NCI-H526 (cell line): ENCODE data around the gene REEP1.
A peak's percentile ranks its signal among the peaks of the same experiment; 100 is the strongest.

Source experiments
- DNase-seq, 2 experiments: peaks; one replicate each; lab custom pipeline; 2025; lab: John Stamatoyannopoulos, UW

The REEP1 gene

DNA sequence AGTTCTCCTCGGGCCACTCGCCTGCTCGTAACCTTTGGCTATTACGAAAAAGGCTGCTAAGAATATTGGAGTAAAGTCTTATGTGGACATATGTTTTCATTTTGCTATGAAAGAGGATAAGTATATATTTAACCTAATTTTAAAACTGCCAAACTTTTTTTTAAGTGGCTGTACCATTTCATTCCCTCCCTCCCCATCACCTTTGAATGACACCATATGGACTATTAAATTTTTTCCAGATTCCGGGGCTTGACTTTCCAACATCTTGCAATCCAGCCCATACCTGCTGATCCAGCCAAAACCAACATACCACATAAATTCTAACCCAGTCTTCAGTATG lies 31.5 kb downstream of the REEP1 start:
- no peak for DNase-seq

DNA sequence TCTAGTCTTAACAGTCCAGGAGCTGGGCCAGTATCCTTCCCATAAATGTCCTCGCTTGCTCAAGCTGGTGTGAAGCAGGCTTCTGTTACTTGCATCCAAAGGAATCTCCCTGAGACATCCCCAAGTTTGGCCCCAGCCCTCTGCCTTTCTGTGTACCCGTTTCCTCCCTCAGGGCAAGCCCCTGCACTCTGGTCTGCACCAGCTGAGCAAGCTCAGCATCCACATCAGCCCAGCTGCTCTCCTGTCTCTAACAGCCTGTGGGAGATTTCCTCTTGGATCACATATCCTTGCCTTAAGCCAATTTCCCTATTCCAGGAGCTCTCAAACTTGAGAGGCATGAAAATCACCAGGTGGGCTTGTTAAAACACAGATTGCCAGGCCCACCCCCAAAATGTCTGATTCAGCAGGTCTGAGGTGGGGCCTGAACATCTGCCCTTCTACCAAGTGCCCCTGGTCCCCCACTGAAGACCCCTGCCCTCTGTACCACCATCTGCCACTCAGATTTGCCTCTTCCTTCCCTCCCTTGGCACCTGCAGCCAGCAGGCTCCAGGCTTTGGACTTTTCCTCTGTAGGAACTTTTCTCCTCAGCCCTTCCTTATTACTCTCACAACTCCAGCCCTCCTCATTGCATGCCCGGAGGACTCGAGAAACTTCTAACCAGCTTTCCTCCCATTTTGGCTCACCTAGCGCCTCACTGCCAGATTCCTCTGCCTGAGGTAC lies 32.1 kb downstream of the REEP1 start:
- DNase-seq, result no peak

DNA sequence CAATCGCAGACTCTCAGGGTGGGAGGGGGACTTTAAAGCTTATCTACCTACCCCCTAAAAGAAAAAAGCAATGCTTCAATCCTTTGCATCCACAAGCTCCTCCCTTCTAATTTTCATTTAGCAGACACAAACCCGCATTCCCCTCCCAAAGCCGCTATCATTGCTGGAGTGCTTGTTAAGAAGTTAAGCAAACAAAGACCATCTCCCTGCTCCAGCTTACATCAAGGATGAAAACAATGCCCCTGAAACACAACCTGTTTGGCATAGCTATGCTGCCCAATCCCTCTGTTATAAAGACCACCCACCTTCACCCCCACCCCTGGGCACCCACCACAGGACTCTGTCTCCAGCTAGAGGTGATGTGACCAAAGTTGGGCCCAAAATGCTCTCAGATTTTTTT lies 33.0 kb downstream of the REEP1 start:
- peak in 1 of 2 experiments; percentile 19 for DNase-seq

DNA sequence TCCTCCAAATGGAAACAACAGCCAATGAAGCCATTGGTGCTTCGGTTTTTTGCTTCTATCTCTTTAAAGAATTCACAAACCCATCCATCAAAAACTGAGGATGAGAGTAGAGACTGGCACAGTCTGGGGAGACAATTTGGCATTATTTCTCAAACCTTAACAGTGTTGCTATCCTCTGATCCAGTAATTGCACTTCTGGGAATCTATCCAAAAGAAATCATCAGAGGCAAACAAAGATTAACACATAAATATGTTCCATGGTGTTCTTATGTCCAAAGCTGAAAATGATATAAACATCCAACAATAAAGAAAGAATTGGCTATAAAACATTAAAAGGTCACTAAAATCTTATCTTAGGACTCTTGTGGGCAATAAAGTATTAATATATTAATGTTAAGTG lies 35.1 kb downstream of the REEP1 start:
- no peak for DNase-seq

DNA sequence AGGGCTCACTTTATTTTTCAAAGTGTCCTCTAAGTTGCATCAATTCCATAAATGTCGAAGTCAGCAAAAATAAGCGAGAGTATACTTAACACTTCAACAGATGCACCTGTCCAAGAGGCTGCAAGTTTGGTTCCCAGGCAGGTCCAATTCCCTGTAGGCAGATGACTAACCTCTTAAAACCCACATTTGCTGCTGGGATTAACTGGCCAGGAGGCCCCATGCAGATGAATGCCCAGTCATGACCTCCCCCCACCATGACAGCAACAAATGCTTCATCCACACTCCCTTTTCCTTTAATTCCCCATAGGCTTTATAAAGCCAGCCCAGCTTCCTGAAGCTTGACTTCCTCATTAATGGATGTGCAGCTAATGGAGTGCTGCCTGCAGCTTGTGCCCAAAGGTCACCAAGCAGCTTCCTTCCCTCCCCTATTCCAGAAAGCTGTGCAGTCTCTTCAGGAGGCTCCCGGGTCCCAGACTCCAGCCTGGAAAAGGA lies 35.7 kb downstream of the REEP1 start:
- no peak for DNase-seq

DNA sequence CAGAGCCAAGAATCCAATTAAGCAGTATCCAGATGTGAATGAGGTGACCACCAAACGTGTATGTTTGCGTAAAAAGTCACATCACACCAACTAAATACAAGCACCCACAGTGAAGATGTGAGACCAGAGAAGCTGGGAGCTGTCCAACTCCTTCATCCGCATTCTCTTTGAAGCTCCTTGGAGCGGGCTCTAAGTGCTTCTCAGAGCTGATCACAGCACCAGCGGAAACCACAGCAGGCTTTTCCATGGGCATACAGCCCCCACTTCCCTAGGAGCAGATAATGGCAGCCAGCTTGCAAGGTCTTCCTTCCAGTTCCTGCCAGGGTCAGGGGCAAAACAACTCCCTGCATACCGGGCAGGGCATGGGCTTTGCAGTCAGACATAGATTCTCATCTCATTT lies 36.4 kb downstream of the REEP1 start:
- DNase-seq, result no peak

DNA sequence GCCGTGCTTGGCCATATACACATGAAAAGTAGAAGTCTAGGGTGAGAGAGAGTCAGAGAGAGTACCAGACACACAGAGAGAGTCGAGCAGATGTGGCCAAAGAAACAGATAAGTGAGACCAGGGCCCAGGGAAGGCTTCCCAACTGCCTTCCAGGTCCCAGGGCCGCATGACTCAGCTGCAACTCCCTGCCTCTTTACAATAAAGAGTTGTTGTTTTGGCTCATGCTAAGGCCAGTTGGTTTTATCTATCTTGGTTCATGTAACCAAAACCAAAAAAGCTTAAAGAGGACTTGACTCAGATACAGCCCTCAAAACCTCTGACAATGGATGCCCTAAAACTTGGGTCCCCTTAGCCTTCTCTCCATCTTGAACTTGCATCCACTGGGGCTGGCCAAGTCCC lies 36.9 kb downstream of the REEP1 start:
- DNase-seq, result no peak

DNA sequence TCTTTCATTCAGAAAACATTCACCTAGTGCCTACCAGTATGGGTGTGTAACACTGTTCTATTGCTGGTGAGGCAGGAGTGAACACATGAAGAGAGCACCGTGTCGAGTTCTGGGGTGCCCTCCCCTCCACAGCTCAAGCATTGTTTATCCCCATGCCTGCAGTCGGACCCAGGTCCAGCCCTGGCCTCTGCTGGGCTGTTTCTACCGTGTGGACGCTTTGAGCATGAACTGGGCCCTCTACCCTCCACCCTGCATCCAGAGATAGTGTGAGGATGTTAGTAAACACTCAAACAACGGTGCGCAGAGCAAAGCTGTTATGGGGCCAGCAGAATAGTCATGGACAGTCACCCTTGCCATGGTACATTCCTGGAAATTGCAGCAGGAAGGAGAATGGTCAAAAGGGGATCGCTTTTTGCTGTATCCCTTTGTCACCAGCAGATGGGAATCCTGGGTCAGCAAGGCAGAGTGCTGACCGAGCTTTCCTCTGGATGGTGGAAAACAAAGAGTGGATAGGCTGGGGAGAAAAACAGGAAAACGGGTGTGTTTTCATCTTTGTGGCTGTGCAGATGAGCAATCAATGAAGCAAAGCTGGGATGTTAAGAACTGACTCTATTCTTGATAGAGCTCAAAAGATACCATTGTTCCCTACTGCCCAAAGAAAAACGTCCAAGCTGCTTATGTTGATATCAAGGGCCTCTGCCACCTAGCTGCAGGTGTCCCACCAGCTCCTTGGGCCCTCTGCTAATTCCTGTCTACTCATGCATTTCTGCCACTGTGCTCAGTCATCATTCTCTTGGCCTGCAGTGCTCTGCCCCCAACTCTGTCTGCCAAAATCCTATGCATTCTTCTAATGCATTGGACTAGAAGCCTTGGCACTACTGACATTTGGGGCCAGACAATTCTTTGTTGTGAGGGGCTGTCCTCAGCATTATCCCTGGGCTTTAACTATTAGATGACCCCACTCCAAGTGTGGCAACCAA lies 38.7 kb downstream of the REEP1 start:
- no peak for DNase-seq

DNA sequence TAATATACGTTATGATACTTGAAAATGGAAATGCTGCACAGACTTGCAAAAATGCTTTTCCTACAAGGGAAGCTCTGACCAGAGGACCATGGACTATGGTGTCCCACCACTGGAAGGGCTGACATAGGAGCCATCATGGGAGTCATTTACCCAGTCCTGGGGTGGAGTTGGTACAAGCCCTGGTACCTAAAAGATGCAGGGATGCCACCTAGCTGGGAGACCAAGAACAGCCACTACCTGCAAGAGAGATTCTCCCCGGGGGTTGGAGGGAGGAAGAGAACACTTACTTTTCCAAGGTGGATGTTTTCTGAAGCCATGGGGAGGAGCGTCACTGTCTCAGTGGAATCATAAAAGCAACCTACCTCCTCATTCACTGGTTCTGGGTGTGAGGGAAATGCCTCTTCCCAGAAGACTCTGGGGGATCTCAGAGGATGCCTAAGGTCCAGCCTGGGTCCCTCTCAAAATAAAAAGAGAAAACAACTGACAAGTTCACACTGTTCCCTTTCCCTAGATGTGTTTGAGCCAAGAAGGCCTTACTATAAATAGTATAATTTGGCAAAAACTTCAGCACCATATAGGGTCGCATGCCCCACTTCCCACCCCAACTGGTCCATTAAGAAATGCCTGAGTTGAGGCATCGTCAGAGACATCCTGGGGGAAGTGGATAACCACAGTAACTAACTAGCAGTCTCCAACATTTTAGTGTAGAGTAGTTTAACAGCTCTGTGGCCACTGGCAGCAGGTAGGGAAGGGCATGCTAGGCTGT lies 39.9 kb downstream of the REEP1 start:
- DNase-seq, result no peak

DNA sequence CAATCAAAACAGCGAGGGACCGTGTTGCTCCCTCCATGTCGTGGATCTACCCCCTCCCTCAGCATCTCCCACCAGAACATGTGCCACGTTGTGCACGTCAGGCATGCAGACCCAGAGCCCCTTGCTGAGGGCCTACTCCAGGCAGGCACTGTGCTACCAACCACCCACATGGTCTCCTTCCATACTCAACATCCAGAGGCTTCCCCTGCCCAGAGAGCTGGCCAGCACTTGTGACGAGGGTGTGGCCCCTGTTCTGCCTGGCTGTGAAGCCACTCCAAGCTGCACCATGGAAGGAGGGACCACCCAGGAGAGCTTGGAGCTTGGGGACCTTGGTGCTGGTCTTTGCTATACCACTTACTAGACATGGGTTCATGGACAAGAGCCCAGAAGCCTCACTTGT lies 40.5 kb downstream of the REEP1 start:
- no peak for DNase-seq

DNA sequence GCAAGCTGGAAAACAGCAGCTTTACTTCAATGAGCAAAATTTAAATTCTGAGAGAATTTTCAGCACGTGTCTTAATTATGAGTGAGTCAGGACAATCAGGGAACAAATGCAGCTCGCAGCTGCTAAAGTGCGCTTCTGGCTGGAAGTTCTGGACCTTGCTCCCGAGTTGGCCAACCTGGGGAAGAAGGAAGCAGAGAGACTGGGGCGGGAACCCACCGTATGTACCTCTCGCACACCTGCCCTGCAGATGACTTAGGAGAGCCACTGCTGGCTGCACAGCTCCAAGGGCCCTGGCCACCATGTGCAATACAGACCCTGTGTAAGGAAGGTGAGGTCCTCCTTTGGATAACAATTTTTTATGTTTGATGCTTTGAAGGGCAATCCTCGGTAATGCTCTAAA lies 42.4 kb downstream of the REEP1 start:
- DNase-seq, result no peak

DNA sequence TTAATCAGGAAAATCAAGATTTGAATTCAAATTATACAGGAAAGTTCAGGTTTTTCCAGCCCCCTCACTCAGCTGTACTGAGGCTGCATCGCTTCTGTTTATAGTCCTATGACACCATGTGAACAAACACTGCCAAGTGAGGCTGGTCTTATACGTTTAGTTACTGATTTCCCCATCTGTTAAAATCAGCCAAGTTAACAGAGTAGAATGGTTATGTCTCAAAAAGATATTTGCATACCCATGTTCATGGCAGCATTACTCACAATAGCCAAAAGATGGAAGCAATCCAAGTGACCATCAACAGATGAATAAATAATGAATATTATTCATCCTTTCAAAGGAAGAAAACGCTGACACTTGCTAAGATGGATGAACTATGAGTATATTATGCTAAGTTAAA lies 43.8 kb downstream of the REEP1 start:
- DNase-seq, result peak; percentile 34 to 67

DNA sequence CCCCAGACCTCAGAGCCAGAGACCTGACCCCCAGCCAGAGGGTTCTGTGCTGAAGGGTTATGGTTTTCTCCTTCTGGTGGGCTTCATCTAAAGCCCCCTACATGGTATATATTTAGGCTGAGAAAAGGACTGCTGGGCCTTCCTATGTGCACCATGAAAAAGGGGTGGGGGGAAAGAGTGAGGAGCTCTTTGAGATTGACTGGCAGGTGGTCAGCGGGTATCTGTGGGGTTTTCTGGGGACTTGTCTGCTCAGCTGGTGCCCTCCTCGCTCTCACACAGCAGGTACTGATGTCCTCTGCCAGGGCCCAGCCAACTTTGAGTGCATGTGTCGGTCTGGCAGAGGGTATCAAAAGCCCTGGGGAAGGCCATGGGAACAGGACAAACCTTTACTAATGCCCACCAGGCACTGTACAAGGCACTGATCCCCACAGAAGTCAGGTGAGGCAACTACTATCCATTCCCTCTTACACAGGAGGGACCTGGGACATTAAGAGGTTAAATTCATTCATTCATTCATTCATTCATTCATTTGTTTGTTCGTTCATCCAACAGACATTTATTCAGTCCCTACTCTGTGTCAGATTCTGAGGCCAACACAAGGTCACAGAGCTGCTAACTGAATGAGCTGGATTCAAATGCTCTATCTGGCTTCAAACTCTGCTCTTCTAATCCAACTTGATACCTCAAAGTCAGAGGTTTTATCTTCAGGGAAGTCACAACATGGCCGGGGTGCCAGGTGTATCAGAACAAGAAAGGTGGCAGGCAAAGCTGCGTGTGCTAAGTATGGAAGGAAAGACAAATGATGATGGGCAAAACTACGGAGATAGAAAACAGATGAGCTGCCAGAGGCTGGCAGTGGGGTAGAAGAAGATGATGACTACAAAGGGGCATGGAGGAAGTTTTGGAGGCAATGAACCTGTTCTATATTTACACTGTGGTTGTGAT lies 44.6 kb downstream of the REEP1 start:
- no peak for DNase-seq

DNA sequence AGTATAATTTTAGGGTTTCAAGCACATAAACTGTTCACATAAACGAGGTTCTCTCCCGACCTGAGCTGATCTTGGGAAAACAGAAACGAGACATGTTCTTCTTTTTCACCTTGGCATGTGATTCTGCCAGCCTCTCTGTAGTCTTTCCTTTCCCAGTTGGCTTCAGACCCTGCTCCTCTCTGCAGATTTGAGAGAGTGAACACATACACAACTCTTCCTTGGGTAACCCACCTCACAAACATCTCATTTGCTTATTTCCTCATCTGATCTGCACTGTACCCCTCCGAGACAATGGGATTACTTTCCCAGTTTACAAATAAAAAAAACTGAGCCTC lies 46.1 kb downstream of the REEP1 start:
- DNase-seq, result no peak

DNA sequence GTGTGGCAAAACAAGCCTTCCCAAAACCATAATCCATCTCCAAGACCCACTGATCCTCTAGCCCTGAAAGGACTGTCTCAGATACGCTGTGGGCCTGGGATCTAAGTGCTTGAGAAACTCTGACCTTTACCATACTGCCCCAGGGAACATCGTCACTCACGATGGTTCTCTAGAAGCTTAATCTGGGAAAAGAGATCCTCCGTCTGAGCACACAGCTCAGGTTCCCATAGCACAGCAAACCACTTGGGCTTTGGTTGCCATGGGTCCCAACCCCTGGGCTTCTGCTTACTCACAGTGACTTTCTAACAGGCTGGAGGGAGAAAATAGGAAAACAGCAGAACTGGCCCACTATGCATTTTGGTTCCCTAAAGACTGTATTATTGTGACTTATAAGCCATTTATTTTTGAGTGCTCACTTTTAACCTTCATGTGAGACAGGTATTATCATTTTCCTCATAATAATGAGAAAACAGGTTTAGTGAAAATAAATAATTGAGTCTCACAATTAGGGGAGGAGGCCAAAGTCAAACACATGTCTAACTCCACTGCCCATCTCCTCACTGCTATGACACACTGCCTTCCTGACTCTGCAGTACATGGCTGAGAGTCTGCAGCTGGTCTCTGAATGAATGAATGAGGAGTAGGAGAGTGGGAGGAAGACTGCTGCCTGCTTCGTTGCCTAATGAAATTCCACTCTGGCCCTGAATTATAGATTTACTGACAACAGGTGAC lies 46.7 kb downstream of the REEP1 start:
- DNase-seq, result no peak

DNA sequence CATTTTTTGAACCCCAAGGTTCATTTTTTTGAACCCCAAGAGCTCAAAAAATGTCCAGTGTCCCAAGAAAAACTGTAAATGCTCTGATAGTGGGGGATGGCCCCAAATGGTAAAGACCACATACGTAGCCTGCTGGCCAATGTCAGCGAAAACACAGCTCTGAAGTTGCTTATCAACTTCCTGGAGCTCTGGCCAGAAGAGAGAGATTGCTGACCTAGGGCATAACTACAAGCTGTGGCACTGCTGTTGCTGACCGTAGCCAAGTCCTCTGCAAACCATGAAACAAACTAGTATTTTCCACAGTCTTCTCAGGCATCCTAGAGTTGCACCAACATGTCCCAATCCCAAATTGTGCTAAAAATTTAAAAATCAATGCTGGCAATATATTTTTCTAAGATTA lies 50.9 kb downstream of the REEP1 start:
- DNase-seq, result no peak

DNA sequence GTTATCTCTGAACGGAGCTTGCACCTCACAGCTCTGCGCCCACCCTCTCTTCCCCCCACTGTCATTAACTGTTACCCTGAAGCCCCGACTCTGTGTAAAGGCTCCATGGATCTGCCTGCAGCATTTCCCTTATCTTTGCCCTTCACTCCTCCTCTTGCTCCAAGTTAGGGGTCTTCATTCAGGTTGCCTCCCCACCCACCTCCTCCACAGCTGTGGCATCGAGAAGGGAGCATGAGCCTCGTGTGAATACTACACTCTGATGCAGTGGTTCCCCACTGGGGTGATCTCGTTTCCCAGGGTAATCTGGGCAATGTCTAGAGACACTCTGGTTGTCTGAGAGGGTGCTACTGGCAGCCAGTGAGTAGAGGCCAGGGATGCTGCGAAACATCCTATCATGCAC lies 51.4 kb downstream of the REEP1 start:
- DNase-seq, result no peak

DNA sequence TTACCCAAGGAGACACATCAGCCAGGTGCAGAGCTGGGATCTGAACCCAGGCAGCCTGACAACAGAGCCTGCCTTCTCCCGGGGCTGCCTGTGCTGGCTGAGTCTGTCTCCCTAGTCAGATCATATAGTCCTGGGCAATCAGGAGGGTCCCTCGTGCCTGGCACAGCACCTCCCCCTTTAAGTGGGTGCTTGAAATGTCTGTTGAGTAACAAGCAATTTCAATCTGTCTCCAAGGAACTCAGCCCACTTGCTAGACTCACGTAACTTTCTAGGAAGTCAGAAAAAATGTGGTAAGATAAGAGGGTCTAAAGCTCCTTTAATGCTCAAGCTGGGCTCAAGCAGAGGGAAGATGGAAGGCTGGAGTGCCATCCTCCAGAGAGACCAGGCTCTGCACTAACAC lies 51.9 kb downstream of the REEP1 start:
- no peak for DNase-seq

DNA sequence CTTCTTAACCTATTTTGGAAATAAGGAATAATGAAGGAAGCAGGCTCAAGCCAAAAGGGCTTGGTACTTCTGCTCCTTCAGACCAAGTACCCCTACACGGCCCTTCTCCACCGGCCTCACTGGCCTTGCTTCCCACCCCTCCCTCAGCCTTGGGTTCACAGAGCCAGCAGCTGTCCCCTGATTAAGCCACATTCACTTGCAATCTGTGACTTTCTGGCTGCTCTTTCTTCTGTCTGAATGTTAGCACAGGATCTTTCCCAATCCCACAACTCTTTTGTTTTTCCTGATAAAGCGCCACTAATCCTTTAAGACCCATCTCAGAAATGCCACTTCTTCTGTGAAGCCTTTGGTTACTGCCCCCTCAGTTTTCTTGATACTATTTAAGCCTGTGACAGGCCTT lies 52.4 kb downstream of the REEP1 start:
- no peak for DNase-seq

DNA sequence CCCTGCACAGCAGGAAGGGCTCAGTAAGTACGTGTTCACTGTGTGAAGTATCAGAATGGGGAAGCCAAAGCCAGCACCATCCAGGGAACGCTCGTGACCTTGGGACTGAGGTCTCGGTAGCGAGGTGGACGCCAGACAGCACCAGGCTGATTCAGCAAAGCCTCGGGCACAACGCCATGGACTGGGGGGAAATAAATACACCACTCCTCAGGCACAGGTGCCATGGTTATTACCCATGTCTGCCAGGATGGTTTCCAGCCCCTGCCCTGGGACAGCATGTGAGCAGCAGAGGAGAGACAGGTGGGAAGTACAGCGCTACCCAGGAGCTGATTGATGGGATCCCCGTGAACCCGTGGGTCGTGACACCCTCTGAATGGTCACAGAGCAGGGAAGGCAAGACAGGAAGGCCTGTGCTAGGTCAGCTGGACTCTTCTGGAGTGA lies 53.0 kb downstream of the REEP1 start:
- no peak for DNase-seq
